Gastroesophageal sphincter (tissue), 4 donors: ENCODE measurements around the gene CGN. TPM values are rescaled to one million over a fixed set of nuclear protein-coding genes. Genes with fewer than 3 reads are reported as not detected.

ENCODE experiments used
- ATAC-seq: fragments of 150-250 bp; one replicate; pipeline ENCODE4 v1.9.1; 2016; ENCODE audit warnings: mild to moderate bottlenecking, moderate library complexity
- H3K27ac ChIP-seq, 4 donors: fragments of 200-600 bp; sonication (generic) in 3 of 4; 1 replicate in 3 of 4; 2 replicates in 1 of 4; pipeline ENCODE4 v1.5.1; 2016 to 2019
- H3K27me3 ChIP-seq: fragments of 200-600 bp; sonication (generic); one replicate; pipeline ENCODE4 v1.5.1; 2019
- H3K36me3 ChIP-seq, 2 donors: fragments of 200-600 bp; sonication (generic); one replicate each; pipeline ENCODE4 v1.5.1; 2019; ENCODE audit warnings: control low read depth in 1 of 2
- H3K4me1 ChIP-seq, 3 donors: fragments of 200-600 bp; sonication (generic); 1 replicate in 2 of 3; 2 replicates in 1 of 3; pipeline ENCODE4 v1.5.1; 2016 to 2019; ENCODE audit warnings: control low read depth in 2 of 3
- H3K4me3 ChIP-seq, 2 donors: fragments of 200-600 bp; sonication (generic); one replicate each; pipeline ENCODE4 v1.5.1; 2019; ENCODE audit warnings: mild to moderate bottlenecking in 1 of 2, moderate library complexity in 1 of 2
- H3K9me3 ChIP-seq, 3 donors: fragments of 200-600 bp; sonication (generic); one replicate each; pipeline ENCODE4 v1.5.1; 2017 to 2019; ENCODE audit warnings: control low read depth in 2 of 3
- CTCF ChIP-seq, 4 experiments: fragments of 200-600 bp in 2 of 4; fragments of 450-650 bp in 2 of 4; sonication (generic) in 1 of 4; IDR thresholded peaks; one replicate each; pipeline ENCODE4 v1.5.1; 2017 to 2019; ENCODE audit warnings: antibody characterized with exemption in 4 of 4, mild to moderate bottlenecking in 2 of 4, moderate library complexity in 2 of 4
- EP300 ChIP-seq: sonication (generic); formaldehyde crosslinking; IDR thresholded peaks from one replicate; pipeline ENCODE4 v1.6.1; 2017; ENCODE audit warnings: antibody characterized with exemption, mild to moderate bottlenecking
- POLR2A ChIP-seq, 2 donors: fragments of 450-650 bp; IDR thresholded peaks; one replicate each; pipeline ENCODE4 v1.6.1; 2017; ENCODE audit warnings: antibody characterized with exemption in 2 of 2, mild to moderate bottlenecking in 2 of 2, moderate library complexity in 1 of 2
- POLR2AphosphoS5 ChIP-seq: sonication (generic); formaldehyde crosslinking; IDR thresholded peaks from one replicate; pipeline ENCODE4 v1.6.1; 2017; ENCODE audit warnings: antibody characterized with exemption
- WGBS, 2 donors: methylation state at CpG; one replicate each; pipeline ENCODE4 v1.1.5; 2018; ENCODE audit warnings: low coverage in 1 of 2; 5-methylcytosine and 5-hydroxymethylcytosine counted together
- total RNA-seq, 4 donors: library from RNA; depleted of rRNA; stranded (reverse); fragments of >200 nt; gene quantifications; one replicate each; pipeline ENCODE4 v1.1.0, GENCODE V29; 2016

Gene CGN
- total RNA-seq, 4 donors from 2014 or later: 0.13 to 2.2 (median 0.29) TPM

- TF ChIP-seq CTCF (IDR thresholded peaks at IDR 0.05): no peak
- TF ChIP-seq POLR2A (IDR thresholded peaks at IDR 0.05): no peak
- TF ChIP-seq EP300: no peak
- TF ChIP-seq POLR2AphosphoS5: no peak
- no peaks in the 10 kb centered on the region for H3K4me1 ChIP-seq
- H3K9me3 ChIP-seq: no peaks in the 10 kb centered on the region
- H3K27ac ChIP-seq: peak overlapping the region in 1 of 4 donors; percentile 4
- no peaks in the 10 kb centered on the region for H3K27me3 ChIP-seq
- no peak for ATAC-seq
- H3K4me3 ChIP-seq: no peak overlapping the region
- WGBS, 2 donors: 76 to 94% methylated on average over 2 to 3 of the region's 12 CpGs
- H3K36me3 ChIP-seq: peaks cover 0 to 93% of the 10 kb centered on the region in 2 donors
Measured at GRCh38 chr1:151574575-151575529, 63.7 kb downstream of the CGN start.

GRCh38 chr1:151577173-151577572, 66.0 kb downstream of the CGN start:
- TF ChIP-seq EP300: no peak
- TF ChIP-seq POLR2AphosphoS5: no peak
- no peak for TF ChIP-seq CTCF (IDR thresholded peaks at IDR 0.05)
- no peak for TF ChIP-seq POLR2A (IDR thresholded peaks at IDR 0.05)
- peaks cover 0 to 97% of the 10 kb centered on the region in 2 donors for H3K36me3 ChIP-seq
- no peak for ATAC-seq
- WGBS, 2 donors: 91 to 100% methylated on average over 2 of the region's 2 CpGs
- no peaks in the 10 kb centered on the region for H3K9me3 ChIP-seq
- no peaks in the 10 kb centered on the region for H3K4me1 ChIP-seq
- H3K27me3 ChIP-seq: no peaks in the 10 kb centered on the region
- no peak overlapping the region for H3K4me3 ChIP-seq
- no peak overlapping the region for H3K27ac ChIP-seq

GRCh38 chr1:151578941-151579340, 67.8 kb downstream of the CGN start:
- Histone ChIP-seq H3K9me3 (no peaks in the 10 kb centered on the region), H3K27me3 (no peaks in the 10 kb centered on the region), H3K4me3 (no peak overlapping the region), H3K4me1 (peaks cover 0 to 4% (median 0%) of the 10 kb centered on the region in 3 donors), H3K36me3 (peaks cover 0 to 87% of the 10 kb centered on the region in 2 donors), H3K27ac (no peak overlapping the region)
- 78 to 86% methylated on average over 1 of the region's 1 CpG for WGBS, 2 donors
- ATAC-seq: no peak
- TF ChIP-seq CTCF (IDR thresholded peaks at IDR 0.05): no peak
- no peak for TF ChIP-seq EP300
- TF ChIP-seq POLR2AphosphoS5: no peak
- TF ChIP-seq POLR2A (IDR thresholded peaks at IDR 0.05): no peak

- no peak overlapping the region for H3K4me3 ChIP-seq
- 80 to 93% methylated on average over 2 to 5 of the region's 8 CpGs for WGBS, 2 donors
- no peak for TF ChIP-seq EP300
- TF ChIP-seq CTCF (IDR thresholded peaks at IDR 0.05): no peak
- no peak for TF ChIP-seq POLR2A (IDR thresholded peaks at IDR 0.05)
- no peak for TF ChIP-seq POLR2AphosphoS5
- H3K9me3 ChIP-seq: no peaks in the 10 kb centered on the region
- H3K27ac ChIP-seq: no peak overlapping the region
- H3K36me3 ChIP-seq: peaks cover 0 to 80% of the 10 kb centered on the region in 2 donors
- H3K27me3 ChIP-seq: no peaks in the 10 kb centered on the region
- peaks cover 0 to 10% (median 0%) of the 10 kb centered on the region in 3 donors for H3K4me1 ChIP-seq
- ATAC-seq: no peak
Measured at GRCh38 chr1:151579436-151580225, 68.4 kb downstream of the CGN start.
